Activated naive CD4-positive, alpha-beta T cell treated with Interleukin-2 at 50 U/mL for 16 hours (primary cell): ENCODE results near the gene DENND5A.
"Not testable (repeated sequence)": the region's sequence is repeated elsewhere in the genome, so short reads cannot be mapped to it uniquely, and the experiment has no call there.

Experiments
- DNase-seq: peaks from one replicate; pipeline ENCODE4 v3.0.0-alpha.2; 2020

DENND5A gene

DNA sequence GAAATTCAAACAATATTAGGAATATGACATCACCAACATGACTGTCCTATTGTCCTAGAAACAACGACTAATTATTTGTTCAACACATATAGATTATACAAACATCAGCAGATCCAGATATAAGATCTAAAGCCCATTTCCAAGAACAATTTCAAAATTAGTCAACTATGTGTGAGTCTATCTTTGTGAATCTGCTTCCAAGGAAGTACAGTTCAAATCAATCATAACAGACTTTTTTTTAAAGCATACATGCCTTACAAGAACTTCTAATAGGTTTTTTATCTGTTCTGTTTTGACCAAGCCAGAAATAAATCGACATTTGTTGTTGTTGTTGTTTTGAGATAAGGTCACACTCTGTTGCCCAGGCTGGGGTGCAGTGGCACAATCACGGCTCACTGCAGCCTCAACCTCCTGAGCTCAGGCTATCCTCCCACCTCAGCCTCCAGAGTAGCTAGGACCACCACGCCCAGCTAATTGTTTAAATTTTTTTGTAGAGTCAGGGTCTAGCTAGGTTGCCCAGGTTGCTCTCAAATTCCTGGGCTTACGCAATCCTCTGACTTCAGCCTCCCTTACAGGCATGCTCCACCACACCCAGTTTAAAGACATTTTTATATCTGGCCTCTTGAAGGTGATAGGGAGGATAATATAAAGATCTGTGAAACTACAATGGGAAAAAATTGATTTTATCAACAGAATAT lies 54.8 kb downstream of the DENND5A start:
- DNase-seq: no peak

DNA sequence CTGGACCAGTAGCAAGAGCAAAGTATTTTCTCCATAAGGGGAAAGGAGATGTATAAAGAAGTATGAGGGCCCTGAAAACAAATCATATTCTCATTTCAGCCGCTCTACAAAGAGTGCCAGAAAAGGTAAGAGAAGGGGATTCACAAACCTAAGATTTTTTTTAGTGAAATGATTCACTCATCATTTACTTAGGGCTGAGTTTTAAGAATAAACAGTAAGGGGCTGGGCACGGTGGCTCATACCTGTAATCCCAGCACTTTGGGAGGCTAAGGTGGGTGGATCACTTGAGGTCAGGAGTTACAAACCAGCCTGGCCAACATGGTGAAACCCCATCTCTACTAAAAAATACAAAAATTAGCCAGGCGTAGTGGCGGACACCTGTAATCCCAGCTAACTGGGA lies 55.5 kb downstream of the DENND5A start:
- DNase-seq: not testable (repeated sequence)

DNA sequence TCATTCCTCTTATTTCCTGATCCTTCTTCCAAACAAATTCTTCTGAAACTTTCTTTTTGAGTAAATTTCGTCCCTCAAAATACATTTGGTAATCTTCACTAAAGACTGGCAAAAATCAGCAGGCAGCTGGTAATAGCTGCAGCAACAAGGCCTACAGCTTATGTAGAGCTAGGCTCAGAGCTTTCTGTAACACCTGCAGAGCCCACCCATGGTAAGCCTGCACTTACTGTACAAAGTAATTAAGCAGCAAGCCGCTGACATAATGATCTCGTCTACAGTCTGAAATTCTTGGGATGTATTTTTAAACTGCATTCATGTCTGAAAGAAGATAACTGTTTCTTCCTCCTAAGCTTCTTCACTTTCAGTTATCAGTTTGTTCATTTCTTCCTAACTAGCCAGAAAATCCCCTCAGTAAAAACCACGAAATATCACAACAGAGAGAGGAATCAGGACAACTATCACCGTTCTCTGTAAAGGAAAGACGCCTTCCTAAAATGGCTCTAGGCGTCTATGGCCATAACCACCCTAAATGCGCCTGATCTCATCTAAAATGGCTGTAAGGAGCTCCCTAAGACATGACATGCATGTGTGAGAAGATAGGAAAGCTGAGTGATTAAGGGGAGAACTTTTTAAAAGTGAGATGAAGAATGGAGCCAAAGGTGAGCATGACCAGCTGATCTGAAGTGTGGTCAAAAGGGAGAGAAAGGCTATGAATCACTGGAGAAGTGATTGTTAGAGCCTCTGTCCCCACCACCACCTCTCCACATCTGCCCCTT lies 56.2 kb downstream of the DENND5A start:
- no peak for DNase-seq

DNA sequence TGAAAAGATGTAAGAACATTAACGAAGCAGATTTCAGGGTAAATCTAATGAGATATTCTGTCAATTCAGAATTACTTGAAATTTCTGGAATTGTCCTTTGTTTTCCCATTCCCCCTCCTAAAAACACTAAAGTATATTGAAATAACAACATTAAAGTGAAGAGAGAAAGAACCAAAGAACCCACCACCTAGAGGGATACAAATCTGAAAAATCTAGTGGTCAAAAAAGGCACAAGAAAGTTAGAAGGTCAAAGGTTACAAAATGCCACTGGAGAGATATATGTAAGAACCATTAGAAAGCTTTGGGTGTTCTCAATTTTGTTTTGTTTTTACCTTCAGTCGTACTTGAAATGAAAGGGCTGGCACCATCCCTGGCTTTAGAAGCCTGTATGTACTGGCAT lies 57.9 kb downstream of the DENND5A start:
- DNase-seq: no peak

DNA sequence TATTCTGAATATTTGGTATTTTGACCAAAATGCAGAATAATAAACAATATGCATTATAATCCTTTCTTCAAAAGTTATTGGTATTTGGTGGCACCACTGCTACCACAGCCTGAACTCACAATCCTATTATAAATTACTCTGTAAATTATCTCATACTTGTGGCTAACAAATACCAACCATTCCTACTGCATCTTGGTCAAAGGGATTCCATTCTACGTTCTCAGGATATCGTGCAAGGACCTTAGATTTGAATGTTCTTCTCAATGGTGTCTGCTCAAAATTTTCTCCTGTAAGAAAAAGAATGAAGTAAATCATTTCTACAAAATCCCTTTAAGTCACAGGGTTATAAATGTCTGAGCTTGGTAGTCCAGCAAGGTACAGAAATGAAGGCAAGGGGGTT lies 58.7 kb downstream of the DENND5A start:
- DNase-seq: no peak

DNA sequence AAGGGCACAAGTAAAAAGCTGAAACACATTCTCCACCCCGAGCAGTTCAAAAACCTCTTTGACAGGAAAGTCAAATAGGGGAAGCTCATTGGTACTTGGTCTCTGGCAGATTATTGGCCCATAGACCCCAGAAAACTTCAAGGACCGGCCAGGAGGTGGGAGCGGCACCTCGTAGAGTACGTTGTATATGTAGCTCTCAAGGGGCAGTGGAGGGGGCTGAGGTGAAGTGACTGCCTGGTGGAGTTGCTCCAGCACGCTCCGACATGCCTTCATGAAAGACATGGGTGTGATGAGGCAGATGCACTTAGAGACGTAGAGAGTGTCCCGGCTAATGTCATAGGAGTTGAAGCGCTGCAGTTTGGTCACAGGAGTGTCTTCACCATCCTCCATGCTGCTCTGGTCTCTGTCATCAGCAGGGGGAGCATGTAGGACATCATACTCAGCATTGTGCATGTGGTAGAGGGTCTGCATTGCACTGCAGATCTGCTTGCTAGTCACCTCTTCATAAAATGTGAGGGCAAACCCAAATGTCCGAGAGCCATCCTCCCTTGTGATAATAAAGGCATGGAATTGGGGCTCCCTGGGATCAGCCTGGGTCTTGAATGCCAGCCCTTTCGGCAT lies 61.3 kb downstream of the DENND5A start:
- DNase-seq: no peak

DNA sequence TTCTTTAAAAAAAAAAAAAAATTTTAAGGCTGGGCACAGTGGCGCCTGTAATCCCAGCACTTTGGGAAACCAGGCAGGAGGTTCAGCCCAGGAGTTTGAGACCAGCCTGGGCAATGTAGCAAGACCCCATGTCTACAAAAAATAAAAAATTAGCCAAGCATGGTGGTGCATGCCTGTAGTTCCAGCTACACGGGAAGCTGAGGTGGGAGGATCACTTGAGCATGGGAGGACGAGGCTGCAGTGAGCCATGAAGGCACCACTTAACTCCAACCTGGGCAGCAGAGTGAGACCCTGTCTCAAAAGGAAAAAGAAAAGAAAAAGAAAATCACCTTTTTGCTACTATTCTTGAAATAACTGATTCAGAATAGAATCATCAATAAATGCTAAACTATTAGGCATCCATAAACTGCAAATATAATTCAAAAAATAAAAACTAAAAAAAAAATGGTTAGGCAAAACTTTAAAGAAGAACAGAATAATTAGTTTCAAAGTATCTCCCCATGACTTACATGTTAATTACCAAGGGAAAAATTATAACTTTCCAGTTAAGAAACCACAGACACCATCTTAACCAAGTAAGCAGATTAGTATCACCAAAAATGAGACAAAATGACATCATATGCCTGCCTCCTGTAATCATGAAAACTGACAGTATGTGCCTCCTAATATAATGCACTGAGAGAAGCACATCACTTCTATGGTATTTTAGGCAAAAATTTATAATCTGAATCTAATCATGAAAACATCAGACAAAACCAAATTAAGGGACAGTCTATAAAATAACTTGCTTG lies 63.6 kb downstream of the DENND5A start:
- DNase-seq: no peak

DNA sequence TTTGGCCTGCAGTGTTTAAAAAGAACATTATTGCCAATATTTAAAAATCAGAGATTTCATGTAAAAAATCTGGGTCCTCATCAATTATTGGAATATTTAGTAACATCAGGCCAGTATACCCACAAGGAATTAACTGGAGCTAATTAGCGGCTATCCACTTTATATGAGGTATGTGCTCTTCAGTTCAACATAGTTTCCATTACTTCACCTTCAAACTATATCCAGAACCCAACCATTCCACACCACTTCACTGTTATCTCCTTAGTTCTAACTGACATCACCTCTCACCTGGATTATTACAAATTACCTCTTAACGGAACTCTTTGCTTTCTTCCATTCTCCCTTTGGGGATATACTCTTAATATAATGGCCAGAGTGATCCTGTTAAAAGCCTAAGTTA lies 64.7 kb downstream of the DENND5A start:
- DNase-seq: no peak

DNA sequence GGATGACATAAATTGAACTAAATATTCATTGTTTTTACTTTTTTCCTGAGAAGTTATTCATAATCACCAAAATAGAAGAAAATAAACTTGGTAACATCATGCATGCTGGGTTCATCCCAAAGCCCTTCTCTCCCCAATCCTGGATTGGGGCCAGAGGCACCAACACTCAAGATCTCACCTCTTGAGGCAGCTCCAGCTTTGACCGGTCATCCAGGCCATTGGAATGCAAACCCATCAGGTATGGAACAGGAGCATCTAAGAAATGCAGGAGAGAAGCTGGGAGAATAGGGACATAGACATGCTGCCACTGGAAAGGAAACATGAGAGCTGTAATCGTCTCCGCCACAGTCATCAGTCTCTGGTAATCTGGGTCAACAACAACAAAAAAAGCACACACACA lies 71.8 kb downstream of the DENND5A start:
- no peak for DNase-seq

DNA sequence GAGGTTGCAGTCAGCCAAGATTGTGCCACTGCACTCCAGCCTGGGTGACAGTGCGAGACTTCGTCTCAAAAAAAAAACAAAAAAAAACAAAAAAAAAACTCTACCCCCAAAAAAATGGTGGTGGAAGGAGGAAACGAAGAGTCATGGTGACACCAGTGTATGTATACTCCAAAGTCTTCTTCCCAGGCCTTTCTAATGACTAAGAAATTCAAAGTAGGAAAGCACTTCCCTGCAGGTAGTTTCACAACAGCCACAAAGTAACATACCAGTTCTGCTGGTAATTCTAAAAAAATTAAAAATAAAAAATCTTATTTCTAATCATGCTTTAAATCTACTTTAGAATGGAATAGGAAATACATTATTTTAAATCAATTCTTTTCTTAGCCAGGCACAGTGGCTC lies 72.6 kb downstream of the DENND5A start:
- no peak for DNase-seq

DNA sequence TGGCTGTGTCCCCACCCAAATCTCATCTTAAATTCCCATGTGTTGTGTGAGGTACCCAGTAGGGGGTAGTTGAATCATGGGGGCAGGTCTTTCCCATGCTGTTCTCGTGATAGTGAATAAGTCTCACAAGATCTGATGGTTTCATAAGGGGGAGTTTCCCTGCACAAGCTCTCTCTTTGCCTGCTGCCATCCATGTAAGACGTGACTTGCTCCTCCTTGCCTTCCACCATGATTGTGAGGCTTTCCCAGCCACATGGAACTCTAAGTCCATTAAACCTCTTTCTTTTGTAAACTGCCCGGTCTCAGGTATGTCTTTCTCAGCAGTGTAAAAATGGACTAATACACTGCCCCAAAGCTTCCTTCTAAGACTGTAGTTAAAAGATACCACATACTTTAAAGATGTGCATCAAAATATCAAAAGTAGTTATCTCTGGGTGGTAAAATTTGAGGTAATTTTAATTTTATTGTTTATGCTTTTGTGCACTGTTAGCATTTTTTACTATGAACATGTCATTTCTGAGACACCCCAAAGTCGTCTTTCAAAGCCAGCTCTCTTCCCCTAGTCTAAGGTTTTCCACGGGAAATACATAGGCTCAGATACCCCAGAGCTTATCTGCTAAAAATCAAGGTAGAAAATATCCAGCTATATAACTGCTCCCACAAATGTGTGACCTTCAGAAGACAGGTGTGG lies 74.7 kb downstream of the DENND5A start:
- not testable (repeated sequence) for DNase-seq

DNA sequence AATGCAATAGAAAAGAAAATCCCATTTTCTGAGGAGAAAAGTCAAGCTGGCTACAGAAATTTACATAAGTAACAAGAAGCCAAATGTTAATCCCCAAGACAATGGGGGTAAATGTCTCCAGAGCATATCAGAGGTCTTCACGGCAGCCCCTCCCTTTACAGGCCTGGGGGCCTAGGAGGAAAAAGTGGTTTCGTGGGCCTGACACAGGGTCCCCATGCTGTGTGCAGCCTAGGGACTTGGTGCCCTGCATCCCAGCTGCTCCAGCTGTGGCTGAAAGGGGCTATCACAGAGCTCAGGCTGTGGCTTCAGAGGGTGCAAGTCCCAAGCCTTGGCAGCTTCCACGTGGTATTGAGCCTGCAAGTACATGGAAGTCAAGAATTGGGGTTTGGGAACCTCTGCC lies 76.3 kb downstream of the DENND5A start:
- not testable (repeated sequence) for DNase-seq

DNA sequence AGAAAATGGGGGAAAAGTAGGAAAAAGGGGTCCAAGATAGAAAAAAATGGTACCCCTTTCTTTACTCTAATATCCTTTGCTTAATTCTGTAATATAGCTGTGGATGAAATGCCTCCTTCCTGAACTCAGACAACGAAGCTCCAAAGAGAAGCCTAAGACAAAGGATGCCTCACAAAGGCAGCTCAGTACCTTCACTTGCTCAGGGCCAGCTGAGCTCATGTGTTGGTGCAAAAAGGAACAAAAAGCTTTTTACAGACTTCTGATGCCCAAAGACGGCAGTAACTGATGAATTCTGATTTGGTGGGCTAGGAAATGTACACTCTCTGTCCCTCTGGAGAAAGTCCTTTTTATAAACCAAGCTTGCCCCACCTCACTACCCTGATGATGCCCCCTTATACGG lies 77.5 kb downstream of the DENND5A start:
- no peak for DNase-seq

DNA sequence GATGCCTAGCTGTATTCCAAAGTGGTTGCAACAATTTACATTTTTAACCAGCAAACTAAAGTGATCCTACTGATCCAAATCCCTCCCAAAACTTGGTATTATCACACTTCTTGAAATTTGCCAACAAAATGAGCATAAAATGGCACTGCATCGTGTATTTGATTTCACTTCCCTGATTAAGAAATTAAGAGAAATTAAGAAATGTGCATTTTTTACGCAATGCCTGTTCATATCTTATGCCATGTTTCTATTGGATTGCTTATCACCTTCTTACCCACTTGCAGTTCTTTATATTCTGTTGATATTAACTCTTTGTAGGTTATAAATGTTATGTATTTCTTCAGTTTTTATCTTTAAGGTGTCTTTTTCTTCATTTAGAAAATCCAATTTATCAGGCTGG lies 80.6 kb downstream of the DENND5A start:
- no peak for DNase-seq

DNA sequence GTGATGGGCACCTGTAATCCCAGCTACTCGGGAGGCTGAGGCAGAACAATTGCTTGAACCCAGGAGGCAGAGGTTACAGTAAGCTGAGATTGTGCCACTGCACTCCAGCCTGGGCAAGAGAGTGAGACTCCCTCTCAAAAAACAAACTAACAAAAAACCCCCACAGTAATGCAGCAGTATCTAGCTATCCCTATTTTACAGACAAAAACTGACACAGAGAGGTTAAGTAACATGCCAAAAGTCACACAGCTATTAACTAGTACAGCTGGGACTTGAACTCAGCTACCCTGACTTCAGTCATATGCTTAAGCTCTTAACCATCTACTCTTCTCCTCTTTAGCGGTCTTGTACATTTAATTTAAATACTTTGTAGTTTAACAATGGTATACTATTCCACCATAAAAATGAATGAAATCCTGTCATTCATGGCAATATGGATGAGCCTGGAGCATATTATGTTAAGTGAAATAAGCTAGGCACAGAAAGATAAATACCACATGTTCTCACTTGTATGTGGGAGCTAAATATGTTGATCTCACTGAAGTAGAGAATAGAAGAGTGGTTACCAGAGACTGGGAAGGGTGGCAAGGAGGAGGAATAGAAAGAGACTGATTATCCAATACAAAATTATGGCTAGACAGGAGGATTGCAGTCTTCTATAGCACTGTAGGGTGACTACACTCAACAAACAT lies 82.8 kb downstream of the DENND5A start:
- no peak for DNase-seq

DNA sequence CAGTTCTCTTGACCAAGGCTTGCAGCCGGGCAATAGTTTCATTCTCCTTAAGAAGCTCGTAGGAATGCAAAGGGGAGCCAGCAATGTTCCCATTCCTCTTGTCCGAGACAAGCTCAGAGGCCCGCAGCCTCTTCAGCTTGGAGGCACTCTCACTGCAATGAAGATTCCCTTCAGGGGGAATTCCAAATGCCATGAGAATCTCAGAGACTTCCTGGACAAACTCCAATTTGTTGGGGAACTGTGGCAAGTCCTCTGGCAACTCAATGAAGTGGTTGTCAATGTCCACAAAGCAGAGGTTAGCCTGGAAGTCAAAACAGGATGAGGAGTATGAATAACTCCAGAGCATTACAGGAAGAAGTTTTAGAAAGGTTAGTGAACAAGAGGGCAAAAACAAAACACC lies 84.4 kb downstream of the DENND5A start:
- DNase-seq: no peak

DNA sequence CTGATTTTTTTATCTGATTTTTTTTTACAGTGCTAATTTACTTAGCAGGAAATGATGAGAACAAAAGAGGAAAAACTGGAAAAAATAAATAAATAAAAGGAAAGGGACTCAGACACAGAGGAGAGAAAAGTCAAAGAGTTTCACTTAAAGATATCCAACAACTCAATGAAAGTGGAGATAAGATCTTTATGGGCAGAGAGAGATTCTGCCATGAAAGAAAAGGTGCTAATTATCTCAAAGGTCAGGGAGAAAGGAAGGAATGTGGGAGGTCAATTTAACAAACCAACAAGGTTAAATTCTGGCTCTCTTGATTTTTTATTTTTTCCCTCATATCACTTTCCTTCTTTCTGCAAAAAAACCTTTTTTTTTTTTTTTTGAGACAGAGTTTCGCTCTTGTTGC lies 86.0 kb downstream of the DENND5A start:
- no peak for DNase-seq

DNA sequence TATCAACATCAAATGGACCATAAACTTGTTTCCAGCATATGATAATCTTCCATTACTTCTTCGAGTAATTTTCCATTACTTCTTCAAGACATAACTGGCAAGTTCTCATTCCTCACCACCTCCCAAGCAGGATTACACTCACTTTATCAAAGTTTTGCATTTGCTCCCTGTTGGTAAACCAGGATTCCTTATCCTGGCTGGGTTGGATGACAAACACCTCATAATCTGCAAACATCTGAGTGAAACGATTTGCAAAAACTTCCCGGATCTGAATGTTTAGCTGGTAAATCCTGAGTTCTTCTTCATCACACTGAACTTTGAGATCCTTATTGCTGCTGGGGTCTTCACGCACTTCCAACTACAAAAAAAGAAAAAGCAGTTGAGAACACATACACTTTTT lies 86.4 kb downstream of the DENND5A start:
- no peak for DNase-seq

DNA sequence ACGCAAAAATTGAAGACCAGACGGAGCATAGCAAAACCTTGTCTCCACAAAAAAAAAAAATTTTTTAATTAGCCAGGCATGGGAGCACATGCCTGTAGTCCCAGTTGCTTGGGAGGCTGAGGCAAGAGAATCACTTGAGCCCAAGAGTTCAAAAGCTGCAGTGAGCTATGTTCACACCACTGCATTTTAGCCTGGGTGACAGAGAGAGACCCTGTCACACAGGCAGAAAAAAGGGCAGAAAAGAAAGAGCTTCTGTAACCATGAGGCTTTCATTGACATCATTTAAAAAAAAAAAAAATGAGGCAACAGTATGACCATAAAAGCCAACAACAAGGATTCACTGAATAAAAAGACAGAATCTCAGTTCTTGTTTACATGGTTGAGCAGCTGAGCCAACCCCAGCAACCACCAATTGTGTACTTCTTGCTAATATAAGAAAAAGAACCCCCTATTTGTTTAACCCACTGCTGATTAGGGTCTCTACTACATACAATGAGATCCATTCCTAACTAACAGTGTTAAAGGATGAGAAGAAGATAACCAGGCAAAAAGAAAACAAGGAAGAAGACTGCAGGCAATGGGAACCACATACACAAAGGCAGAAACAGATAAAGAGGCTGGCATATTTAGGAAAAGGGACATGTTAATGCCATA lies 87.6 kb downstream of the DENND5A start:
- DNase-seq: no peak

DNA sequence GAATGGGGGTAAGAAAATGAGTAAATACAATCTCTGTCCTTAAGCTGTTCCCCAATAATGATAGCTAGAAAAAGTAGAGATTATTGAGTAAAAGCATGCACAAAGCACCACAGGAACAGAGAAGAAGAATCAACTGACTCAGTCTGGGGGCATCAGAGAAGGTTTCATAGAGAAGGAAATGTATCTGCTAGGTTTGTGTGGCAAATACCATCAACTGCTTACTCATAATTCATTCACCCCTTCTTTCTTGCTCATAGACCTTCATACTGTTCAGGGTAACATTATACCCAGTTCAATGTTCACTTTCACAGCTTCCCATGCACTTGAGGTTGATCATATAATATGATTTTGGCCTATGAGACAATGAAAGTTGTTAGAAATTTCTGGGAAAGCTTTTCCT lies 88.6 kb downstream of the DENND5A start:
- DNase-seq: no peak

DNA sequence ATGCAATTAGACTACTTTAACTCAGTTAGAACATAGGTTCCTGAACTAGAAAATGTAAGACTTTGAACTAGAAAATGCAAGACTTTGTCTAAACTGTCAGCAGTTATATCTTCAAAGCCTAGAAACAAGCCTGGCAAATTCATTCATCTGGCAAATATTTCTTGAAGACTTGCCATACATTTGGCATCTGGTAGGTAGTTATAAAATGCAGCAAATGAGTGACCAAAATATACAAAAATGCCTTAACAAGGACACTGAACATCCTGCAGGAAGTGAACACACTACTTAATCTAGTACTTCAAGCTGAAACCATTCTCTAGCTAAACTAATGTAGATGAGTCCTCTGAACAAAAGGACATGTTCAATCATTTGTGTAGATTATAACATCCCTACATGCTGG lies 89.0 kb downstream of the DENND5A start:
- DNase-seq: no peak

DNA sequence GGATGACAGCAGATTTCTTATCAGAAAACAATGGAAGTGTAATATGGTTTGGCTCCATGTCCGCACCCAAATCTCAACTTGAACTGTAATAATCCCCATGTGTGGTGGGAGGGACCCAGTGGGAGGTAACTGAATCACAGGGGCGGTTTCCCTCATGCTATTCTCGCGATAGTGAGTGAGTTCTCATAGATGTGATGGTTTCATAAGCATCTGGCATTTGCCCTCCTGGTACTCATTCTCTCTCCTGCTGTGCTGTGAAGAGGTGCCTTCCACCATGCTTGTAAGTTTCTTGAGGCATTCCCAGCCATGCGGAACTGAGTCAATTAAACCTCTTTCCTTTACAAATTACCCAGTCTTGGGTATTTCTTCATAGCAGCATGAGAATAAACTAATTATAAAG lies 92.8 kb downstream of the DENND5A start:
- DNase-seq: no peak
